Sciatic nerve (tissue), 2 donors: ENCODE data around the gene OR8A1. TPM values are rescaled to one million over a fixed set of nuclear protein-coding genes. Genes with fewer than 3 reads are reported as not detected.
A peak's percentile ranks its signal among the peaks of the same experiment; 100 is the strongest.
"Not testable (repeated sequence)": the region's sequence is repeated elsewhere in the genome, so short reads cannot be mapped to it uniquely, and the experiment has no call there.

Experiments used
- ATAC-seq: fragments of 200-7000 bp; cut with Tn5 transposase; one replicate; pipeline ENCODE4 v1.9.1; 2020; ENCODE audit warnings: mild to moderate bottlenecking, moderate library complexity
- DNase-seq: peaks from one replicate; pipeline ENCODE4 v3.0.0-alpha.2; 2020; ENCODE audit warnings: low spot score
- intact Hi-C: fragments of 100-400 bp; cut with DNase I; formaldehyde crosslinking; loops from one replicate; pipeline ENCODE4 v1.14.2; 2022
- total RNA-seq: library from RNA; stranded (reverse); fragmentation: NEBNext Ultra II Directional; extraction: Animal tissue kit (Norgen Biotek cat#: 25700); gene quantifications from one replicate; pipeline ENCODE4 v1.2.1, GENCODE V29; 2021
- donor health status: DM: no; HTN: no; CAD: no.
- donor health status: DM: no; HTN: no; CAD: no.

Gene OR8A1
- total RNA-seq, 1 donor from 2014 or later: not detected

- DNase-seq (peak; percentile 81), ATAC-seq (no peak)
- intact Hi-C loops: no loop called here
Measured at GRCh38 chr11:124586238-124586860, 16.6 kb downstream of the OR8A1 start.

DNA sequence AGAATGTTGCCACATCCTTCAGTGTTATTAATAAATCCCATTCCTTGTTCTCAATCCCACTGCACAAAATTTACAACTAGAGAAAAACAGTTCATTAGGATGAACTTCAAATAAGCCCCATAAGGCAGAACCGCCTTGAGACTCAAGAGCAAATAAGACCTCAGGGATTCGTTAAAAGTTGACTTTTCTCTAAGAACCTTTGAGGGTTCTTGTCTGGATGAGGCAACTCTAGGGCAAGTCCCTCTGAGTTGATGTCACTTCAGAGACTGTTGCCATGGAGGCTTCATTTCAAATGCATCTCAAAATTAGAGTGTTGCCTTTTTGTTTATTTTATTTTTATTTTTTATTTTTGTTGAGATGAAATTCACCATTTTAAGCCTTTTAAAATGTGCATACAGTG is 21.6 kb downstream of the OR8A1 start:
- intact Hi-C loops: no loop called here
- no peak for DNase-seq
- ATAC-seq: no peak

DNA sequence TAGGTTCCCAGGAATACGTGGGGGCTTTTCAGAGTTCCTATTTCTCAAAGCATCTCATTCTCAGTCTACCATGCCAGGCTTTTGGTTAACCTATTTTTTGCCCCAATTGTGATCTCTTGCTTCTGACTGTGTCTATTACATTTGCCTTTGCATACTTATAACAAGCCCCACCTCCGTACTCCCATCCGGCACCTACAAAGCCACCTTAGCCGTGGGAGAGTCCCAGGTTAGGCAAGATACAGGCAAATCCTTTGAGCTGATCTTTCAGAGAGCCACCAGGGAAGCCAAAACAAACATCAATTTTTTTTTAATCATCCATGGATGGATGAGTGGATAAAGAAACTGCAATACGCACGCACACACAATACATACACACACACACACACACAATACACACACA is 22.8 kb downstream of the OR8A1 start:
- DNase-seq: no peak
- intact Hi-C loops: no loop called here
- ATAC-seq: no peak

GRCh38 chr11:124595302-124595701 is 25.5 kb downstream of the OR8A1 start:
- ATAC-seq (no peak), DNase-seq (no peak)
- intact Hi-C loops: no loop called here

- intact Hi-C loops: no loop called here
- no peak for ATAC-seq
- no peak for DNase-seq
Measured at GRCh38 chr11:124597626-124598025, 27.8 kb downstream of the OR8A1 start.

DNA sequence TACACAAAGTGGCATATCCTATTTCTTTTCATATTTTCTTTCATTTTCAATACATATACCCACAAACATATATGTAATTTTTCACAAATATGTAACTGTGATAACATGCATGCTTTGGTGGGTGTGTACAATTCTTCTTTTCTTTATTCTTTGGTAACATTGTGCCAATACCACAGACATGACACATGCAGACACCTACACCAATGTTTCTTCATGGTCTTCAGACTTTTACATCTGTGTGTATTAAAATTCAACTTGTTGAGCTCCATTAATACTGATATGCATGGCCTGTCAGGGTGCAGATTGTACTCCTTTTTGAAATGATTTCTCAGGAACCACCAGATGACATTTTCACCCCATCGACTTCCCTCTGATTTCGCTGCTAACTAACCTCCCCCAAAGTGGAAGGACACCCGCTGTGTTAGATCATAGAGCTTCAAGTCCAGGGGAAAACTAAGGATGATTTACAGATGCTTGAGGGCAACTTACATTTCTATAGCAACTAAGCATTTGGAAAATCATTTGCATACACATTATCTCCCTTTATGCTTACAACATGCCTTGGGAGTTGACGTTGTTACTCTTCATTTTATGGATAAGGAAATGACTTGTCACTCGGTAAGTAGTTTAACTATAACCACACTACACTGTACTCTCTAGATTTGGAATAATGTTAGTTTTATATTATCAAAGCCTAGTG is 31.0 kb downstream of the OR8A1 start:
- DNase-seq (no peak), ATAC-seq (no peak)
- intact Hi-C loops: no loop called here

DNA sequence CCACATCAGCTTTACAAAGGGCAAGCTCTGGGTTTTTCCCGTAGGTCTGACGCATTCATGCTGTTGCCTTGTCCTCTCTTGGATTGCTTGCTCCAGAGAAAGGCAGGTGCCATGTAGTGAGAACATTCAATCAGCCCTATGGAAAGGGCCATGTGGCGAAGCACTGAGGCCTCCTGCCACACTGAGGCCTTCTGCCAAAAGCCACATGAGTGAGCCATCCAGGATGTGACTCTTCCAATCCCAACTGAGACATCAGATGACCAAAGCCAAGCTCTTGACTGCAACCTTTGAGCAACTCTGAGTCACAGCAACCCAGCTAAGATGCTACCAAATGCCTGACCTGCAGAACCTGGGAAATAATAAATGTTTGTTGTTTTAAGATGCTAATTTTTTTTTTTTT is 32.4 kb downstream of the OR8A1 start:
- ATAC-seq (no peak), DNase-seq (no peak)
- intact Hi-C loops: no loop called here

DNA sequence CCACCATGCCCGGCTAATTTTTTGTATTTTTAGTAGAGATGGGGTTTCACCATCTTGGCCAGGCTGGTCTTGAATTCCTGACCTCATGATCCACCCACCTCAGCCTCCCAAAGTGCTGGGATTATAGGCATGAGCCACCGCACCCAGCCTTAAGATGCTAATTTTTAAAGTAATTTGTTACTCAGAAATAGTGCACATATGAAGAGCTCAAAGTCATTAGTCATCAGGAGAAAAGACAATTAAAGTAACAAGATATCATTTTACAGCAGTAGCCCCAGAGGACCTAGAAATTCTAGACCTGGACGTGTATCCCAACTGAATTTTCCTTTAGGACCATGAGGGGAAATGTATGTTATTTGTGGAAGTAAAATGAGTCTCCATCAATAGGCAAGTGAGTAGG is 32.9 kb downstream of the OR8A1 start:
- intact Hi-C loops, DNase-seq, ATAC-seq: not testable (repeated sequence)

DNA sequence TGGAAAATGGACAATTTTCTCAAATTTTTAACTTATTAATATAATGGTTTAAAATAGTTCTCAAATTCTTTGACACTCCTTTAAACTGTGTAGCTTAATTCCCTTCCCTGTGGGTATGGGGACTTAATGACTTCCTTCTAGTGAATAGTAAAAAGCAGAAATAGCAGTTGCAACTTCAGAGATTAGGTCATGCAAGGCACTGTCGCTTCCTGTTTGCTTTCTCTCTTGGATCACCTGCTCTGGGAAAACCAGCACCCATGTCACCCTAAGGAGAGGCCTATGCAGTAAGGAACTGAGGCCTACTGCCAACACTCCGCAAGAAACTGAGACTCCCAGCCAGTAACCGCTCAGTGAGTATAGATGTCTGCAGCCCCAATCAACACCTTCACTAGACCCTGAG is 35.9 kb downstream of the OR8A1 start:
- DNase-seq (no peak), ATAC-seq (peak; percentile 50)
- intact Hi-C loops: no loop called here

GRCh38 chr11:124608147-124608546 is 38.4 kb downstream of the OR8A1 start:
- ATAC-seq: no peak
- intact Hi-C loops: no loop called here

DNA sequence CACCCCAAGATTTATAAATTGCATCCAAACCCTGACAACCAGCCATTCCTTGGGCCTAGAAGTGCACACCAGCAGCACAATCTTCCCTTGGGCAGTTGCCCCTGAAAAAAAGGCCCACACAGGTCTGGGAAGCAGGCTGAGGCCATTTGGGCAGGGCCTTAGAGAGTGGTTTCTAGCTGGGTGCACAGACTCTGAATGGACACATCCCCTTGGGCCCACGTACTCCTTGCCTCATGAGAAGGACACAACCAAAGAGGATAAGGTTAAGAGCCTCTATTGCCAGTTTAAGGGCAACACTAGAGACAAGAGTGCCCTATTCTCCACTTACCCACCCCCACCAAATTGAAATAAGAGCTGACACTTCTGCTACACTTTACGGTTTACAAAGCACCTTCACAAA is 40.5 kb downstream of the OR8A1 start:
- intact Hi-C loops: no loop called here
- DNase-seq: no peak
- no peak for ATAC-seq

More at GRCh38 chr11:124608147-124608546, 38.4 kb downstream of the OR8A1 start:
- DNase-seq: no peak

DNA sequence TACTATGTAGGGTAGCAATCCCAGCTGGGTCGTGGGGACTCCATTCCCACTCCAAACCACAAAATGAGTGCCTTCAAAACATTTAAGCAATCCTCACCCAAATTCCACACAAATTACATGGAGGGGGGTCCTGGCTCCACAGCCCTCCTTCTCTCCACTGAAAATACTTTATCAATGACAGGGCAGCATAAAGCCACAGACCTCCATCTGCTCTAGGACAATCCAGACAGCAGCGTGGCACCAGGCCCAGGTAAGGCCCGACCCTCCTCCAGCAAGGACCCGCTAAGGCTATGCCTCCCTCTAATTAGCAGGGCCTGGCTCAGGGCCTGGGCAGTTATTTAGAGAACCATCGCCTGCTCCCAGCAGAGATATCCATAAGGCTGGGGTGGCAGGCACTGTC is 41.3 kb downstream of the OR8A1 start, which contains the start of gene PANX3:
Gene PANX3, plus strand, starts transcription at position 365 of the 400 bp plus-strand sequence. CDS start 129 bp downstream, outside the sequence.
- ATAC-seq: no peak
- intact Hi-C loops: no loop called here

GRCh38 chr11:124612045-124612444 is 42.2 kb downstream of the OR8A1 start:
- ATAC-seq (no peak), DNase-seq (no peak)
- intact Hi-C loops: no loop called here

More for the DNA sequence above, 41.3 kb downstream of the OR8A1 start, which contains the start of gene PANX3:
- no peak for DNase-seq

GRCh38 chr11:124612567-124613246 is 42.9 kb downstream of the OR8A1 start:
- DNase-seq (no peak), ATAC-seq (no peak)
- intact Hi-C loops: no loop called here

GRCh38 chr11:124618863-124619262 is 49.1 kb downstream of the OR8A1 start:
- ATAC-seq (no peak), DNase-seq (no peak)
- intact Hi-C loops: no loop called here

Other genes starting within 250 kb of the OR8A1 start
- not detected for gene OR8D2, start 249.8 kb upstream of the OR8A1 start, total RNA-seq
- not detected for gene OR8B2, start 185.5 kb upstream of the OR8A1 start, total RNA-seq
- gene OR8B3, start 171.0 kb upstream of the OR8A1 start, total RNA-seq: not detected
- not detected for gene OR8B4, start 145.1 kb upstream of the OR8A1 start, total RNA-seq
- gene OR8B8, start 124.3 kb upstream of the OR8A1 start, total RNA-seq: not detected
- gene OR8B12, start 26.3 kb upstream of the OR8A1 start, total RNA-seq: not detected
- gene PANX3, start 41.4 kb downstream of the OR8A1 start, total RNA-seq: not detected
- 38.8 TPM for gene TBRG1, start 52.9 kb downstream of the OR8A1 start, total RNA-seq
- 12.3 TPM for gene SIAE, start 103.7 kb downstream of the OR8A1 start, total RNA-seq
- 2.5 TPM for gene SPA17, start 103.9 kb downstream of the OR8A1 start, total RNA-seq
- 6.2 TPM for gene NRGN, start 169.9 kb downstream of the OR8A1 start, total RNA-seq
- gene VSIG2, start 182.3 kb downstream of the OR8A1 start, total RNA-seq: 2.0 TPM
- 61.0 TPM for gene ESAM, start 192.3 kb downstream of the OR8A1 start, total RNA-seq
- 22.1 TPM for gene MSANTD2, start 230.4 kb downstream of the OR8A1 start, total RNA-seq